Pancreas (tissue), 10 donors: Measurements from ENCODE around the gene BEX4. TPM values are rescaled to one million over a fixed set of nuclear protein-coding genes. Genes with fewer than 3 reads are reported as not detected.

Experiments used
- ATAC-seq, 4 donors: fragments of 200-7000 bp; cut with Tn5 transposase; one replicate each; pipeline versions ENCODE4 v1.8.0 to v1.9.1; 2020; ENCODE audit warnings: mild to moderate bottlenecking in 4 of 4, moderate library complexity in 4 of 4
- DNase-seq, 6 donors: peaks; one replicate each; pipeline ENCODE4 v3.0.0-alpha.2; 2020
- FAIRE-seq: peaks from 2 replicates; lab custom pipeline; 2012; peaks lifted over from hg19 to GRCh38; lab: Jason Lieb, UNC
- H3K27ac ChIP-seq, 4 donors: fragments of 200-600 bp; sonication (generic); 1 replicate in 3 of 4; 2 replicates in 1 of 4; pipeline versions ENCODE4 v1.5.0 to v1.8.0; 2020
- H3K27me3 ChIP-seq, 4 donors: fragments of 200-600 bp; one replicate each; pipeline ENCODE4 v1.8.0; 2021
- H3K36me3 ChIP-seq, 3 donors: fragments of 200-600 bp; sonication (generic) in 1 of 3; one replicate each; pipeline versions ENCODE4 v1.5.0 to v1.8.0; 2020 to 2021
- H3K4me1 ChIP-seq, 3 donors: fragments of 200-600 bp; one replicate each; pipeline ENCODE4 v1.8.0; 2021
- H3K4me3 ChIP-seq, 4 donors: fragments of 200-600 bp; sonication (generic) in 2 of 4; one replicate each; pipeline versions ENCODE4 v1.5.0 to v1.8.0; 2020 to 2021
- H3K9me3 ChIP-seq, 4 donors: fragments of 200-600 bp; one replicate each; pipeline ENCODE4 v1.8.0; 2021
- CTCF ChIP-seq, 4 donors: fragments of 200-600 bp; sonication (generic) in 3 of 4; IDR thresholded peaks; one replicate each; pipeline versions ENCODE4 v1.5.0 to v1.8.0; 2021; ENCODE audit warnings: antibody characterized with exemption in 4 of 4
- WGBS, 2 donors: extraction: QIAGEN DNeasy Blood & Tissue Kit; methylation state at CpG; one replicate each; pipeline ENCODE4 v1.1.7; 2013; 5-methylcytosine and 5-hydroxymethylcytosine counted together
- intact Hi-C, 3 donors: fragments of 100-400 bp; cut with DNase I; formaldehyde crosslinking; loops; one replicate each; pipeline versions ENCODE4 v1.11.1 to v1.14.2; 2022
- polyA plus RNA-seq, 2 donors: library from polyadenylated mRNA; stranded (reverse); fragments of 200-250 nt; gene quantifications; one replicate each; pipeline ENCODE4 v1.2.3, GENCODE V29; 2013
- total RNA-seq, 6 donors: library from RNA; stranded (reverse); fragmentation: NEBNext Ultra II Directional in 4 of 6; extraction: Animal tissue kit (Norgen Biotek cat#: 25700) in 4 of 6; gene quantifications; one replicate each; pipeline versions ENCODE4 v1.2.1 to v1.2.4, GENCODE V29; 2021 to 2023
- donor health status: healthy with polysubstance abuse.
- donor health status: DM: no; HTN: no; CAD: no; lungs with moderate emphysema.
- donor health status: DM: no; HTN: no; CAD: no.
- donor health status: control.
- donor health status: control.
- donor health status: Bipolar disorder and iron deficiency.
- donor health status: DM: yes; HTN: yes; CAD: no.
- donor health status: DM: no; HTN: no; CAD: no.
- donor health status: DM: no; HTN: no; CAD: no.
- donor health status: DM: yes; HTN: yes; CAD: no.

Gene BEX4
- total and polyA plus RNA-seq, 8 donors = 7.4 to 89.2 (median 12.2) TPM

- Histone ChIP-seq H3K36me3 (no peaks in the 10 kb centered on the region), H3K4me1 (peaks cover 0 to 6% (median 3%) of the 10 kb centered on the region in 3 donors), H3K27me3 (no peaks in the 10 kb centered on the region), H3K4me3 (peak overlapping the region in 3 of 4 donors; percentile 26 to 53 (median 45)), H3K27ac (peak overlapping the region in 2 of 4 donors; percentile 51 to 76), H3K9me3 (no peaks in the 10 kb centered on the region)
- TF ChIP-seq CTCF (IDR thresholded peaks at IDR 0.05) = no peak
- DNase-seq (no peak), FAIRE-seq (no peak), ATAC-seq (no peak)
- whole genome bisulfite sequencing, 2 donors = 24 to 52% methylated on average over 8 of the region's 8 CpGs
- intact Hi-C loops = no loop called here
Measured at GRCh38 chrX:103253608-103254007, 38.7 kb downstream of the BEX4 start.

- Histone ChIP-seq H3K9me3 (no peaks in the 10 kb centered on the region), H3K4me3 (peak overlapping the region; percentile 26 to 53 (median 43)), H3K27me3 (no peaks in the 10 kb centered on the region), H3K36me3 (no peaks in the 10 kb centered on the region), H3K27ac (peak overlapping the region; percentile 41 to 76 (median 48)), H3K4me1 (peaks cover 0 to 6% (median 3%) of the 10 kb centered on the region in 3 donors)
- intact Hi-C loops = no loop called here
- no peak for TF ChIP-seq CTCF (IDR thresholded peaks at IDR 0.05)
- 1 to 21% methylated on average over 22 of the region's 22 CpGs for WGBS, 2 donors
- peak; percentile 75 to 86 (median 84) for ATAC-seq
- peak; percentile 40 to 69 (median 49) for DNase-seq
- FAIRE-seq = no peak
Measured at GRCh38 chrX:103254171-103254824, 39.4 kb downstream of the BEX4 start.

GRCh38 chrX:103254921-103255493 is 40.1 kb downstream of the BEX4 start, which contains the start of gene TCEAL8:
TSS of gene TCEAL8 (minus strand) at chrX:103255155. CDS start at chrX:103253979, 1,176 bp downstream.
- Histone ChIP-seq H3K27me3 (no peaks in the 10 kb centered on the region), H3K36me3 (no peaks in the 10 kb centered on the region), H3K4me1 (peaks cover 0 to 6% (median 3%) of the 10 kb centered on the region in 3 donors), H3K9me3 (no peaks in the 10 kb centered on the region), H3K4me3 (peak within 1 kb of the TSS; percentile 26 to 53 (median 43)), H3K27ac (peak within 1 kb of the TSS; percentile 41 to 76 (median 48))
- ATAC-seq = peak; percentile 94 to 97 (median 97)
- 0 to 17% methylated on average over 22 of the region's 22 CpGs for WGBS, 2 donors
- intact Hi-C loops = no loop called here
- peak; percentile 66 to 80 (median 72) for DNase-seq
- FAIRE-seq = no peak
- TF ChIP-seq CTCF (IDR thresholded peaks at IDR 0.05) = no peak

- DNase-seq = no peak
- FAIRE-seq = no peak
- Histone ChIP-seq H3K27ac (no peak overlapping the region), H3K4me1 (peaks cover 0 to 6% (median 3%) of the 10 kb centered on the region in 3 donors), H3K4me3 (no peak overlapping the region), H3K9me3 (no peaks in the 10 kb centered on the region), H3K36me3 (no peaks in the 10 kb centered on the region), H3K27me3 (peaks cover 0 to 6% (median 0%) of the 10 kb centered on the region in 4 donors)
- intact Hi-C loops = no loop called here
- ATAC-seq = no peak
- no peak for TF ChIP-seq CTCF (IDR thresholded peaks at IDR 0.05)
Measured at GRCh38 chrX:103256651-103257050, 41.7 kb downstream of the BEX4 start.

GRCh38 chrX:103258275-103258674 is 43.4 kb downstream of the BEX4 start:
- ATAC-seq (no peak), DNase-seq (no peak), FAIRE-seq (no peak)
- H3K4me1 ChIP-seq = peaks cover 0 to 4% (median 2%) of the 10 kb centered on the region in 3 donors
- H3K36me3 ChIP-seq = no peaks in the 10 kb centered on the region
- TF ChIP-seq CTCF (IDR thresholded peaks at IDR 0.05) = no peak
- intact Hi-C loops = no loop called here
- H3K27me3 ChIP-seq = peaks cover 0 to 19% (median 4%) of the 10 kb centered on the region in 4 donors
- no peak overlapping the region for H3K27ac ChIP-seq
- H3K4me3 ChIP-seq = no peak overlapping the region
- H3K9me3 ChIP-seq = no peaks in the 10 kb centered on the region
